Effector CD8-positive, alpha-beta T cell (primary cell): ENCODE results near the gene NSL1.
A peak's percentile ranks its signal among the peaks of the same experiment; 100 is the strongest.
"Not testable (repeated sequence)": the region's sequence is repeated elsewhere in the genome, so short reads cannot be mapped to it uniquely, and the experiment has no call there.

Source experiments
- DNase-seq: peaks from one replicate; lab custom pipeline; 2025; lab: John Stamatoyannopoulos, UW

The NSL1 gene

GRCh38 chr1:212782422-212783154 is 9.0 kb downstream of the NSL1 start:
- no peak for DNase-seq

DNA sequence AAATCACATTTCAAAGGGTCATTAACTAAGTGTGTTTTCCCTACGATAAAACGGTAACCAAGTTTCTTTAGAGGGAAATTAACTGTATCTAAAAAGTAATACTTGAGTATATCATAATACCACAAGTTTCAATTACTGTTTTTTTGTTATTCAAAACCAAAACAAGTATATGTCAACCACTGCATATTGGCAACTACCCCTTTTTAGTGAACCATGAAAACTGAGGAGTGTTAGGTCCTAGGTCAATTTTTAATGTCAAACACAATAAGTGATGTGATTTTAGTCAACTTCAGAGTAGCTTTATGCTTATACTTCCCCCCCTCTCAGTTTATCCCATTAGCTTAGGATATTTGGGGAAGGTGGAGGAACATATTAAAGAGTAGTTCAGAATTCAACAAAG is 10.4 kb downstream of the NSL1 start:
- no peak for DNase-seq

DNA sequence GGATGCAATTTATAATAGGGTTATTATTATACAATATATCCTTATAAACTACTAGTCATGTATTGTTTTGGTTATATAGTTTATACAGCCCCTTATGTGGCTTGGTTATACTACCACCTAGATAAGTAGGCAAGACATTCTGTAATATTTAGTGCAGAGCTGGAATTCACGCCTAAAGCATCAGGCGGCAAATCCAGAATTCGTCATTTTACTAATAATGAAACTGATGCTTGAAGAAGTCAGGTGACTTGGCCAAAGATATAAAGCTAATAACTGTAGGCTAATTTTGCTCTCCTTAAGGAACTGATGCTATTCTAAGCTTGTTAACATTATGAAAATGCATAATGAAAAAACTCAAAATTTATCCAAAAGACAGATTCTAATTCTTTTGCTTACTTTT is 10.8 kb downstream of the NSL1 start:
- no peak for DNase-seq

GRCh38 chr1:212779086-212779485 is 12.5 kb downstream of the NSL1 start:
- not testable (repeated sequence) for DNase-seq

DNA sequence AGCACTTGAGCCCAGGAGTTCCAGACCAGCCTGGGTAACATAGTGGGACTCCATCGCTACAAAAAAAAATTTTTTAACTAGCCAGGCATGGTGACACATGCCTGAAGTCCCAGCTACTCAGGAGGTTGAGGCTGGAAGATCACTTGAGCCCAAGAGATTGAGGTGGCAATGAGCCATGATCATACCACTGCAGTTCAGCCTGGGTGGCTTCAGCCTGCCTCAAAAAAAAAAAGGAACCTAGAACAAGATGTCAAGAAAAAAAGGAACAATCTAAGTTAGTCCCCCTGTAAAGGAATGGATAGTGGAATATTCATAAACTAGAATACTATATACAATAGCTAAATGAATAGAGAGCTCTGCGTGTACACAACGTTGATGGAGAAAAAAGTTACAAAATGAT is 14.4 kb downstream of the NSL1 start:
- no peak for DNase-seq

DNA sequence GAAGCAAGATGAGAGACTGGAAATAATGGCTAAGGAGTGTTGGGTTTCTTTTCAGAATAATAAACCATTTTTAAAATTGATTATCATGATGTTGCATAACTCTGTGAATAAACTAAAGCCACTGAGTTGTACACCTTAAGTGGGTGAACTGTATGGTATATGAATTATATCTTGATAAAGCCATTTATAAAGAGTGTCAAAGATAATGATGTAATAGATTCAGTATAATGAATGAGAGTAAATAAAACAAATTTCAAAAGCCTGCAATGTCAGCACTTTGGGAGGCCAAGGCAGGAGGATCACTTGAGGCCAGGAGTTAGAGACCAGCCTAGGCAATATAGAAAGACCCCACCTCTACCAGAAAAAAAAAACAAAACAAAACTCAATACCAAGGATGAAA is 16.3 kb downstream of the NSL1 start:
- no peak for DNase-seq

DNA sequence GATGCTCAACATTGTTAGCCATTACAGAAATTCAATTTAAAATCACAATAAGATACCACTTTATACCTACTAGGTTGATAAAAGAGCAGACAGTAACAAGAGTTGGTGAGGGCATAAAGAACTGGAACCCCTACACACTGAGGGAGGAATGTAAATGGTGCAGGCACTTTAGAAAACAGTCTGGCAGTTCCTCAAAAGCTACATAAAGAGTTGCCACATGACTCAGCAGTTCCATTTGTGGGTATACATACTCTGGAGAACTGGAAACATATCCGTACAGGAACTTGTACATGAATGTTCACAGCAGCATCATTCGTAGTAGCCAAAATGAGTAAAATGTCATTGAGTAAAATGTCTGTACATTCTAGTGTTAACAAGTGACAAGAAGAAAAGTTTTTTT is 17.0 kb downstream of the NSL1 start:
- DNase-seq: no peak

DNA sequence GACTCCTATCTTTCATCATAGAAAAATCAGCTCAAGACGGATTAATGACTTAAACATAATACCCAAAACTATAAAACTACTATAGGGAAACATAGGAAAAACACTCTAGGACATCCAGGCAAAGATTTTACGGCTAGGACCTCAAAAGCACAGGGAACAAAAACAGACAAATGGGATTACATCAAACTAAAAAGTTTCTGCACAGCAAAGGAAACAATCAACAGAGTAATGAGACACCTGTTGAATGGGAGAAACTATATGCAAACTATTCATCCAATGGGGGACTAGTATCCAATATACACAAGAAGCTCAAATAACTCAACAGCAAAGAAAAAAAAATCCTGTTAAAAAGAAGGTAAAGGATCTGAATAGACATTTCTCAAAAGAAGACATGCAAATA is 18.6 kb downstream of the NSL1 start:
- no peak for DNase-seq

DNA sequence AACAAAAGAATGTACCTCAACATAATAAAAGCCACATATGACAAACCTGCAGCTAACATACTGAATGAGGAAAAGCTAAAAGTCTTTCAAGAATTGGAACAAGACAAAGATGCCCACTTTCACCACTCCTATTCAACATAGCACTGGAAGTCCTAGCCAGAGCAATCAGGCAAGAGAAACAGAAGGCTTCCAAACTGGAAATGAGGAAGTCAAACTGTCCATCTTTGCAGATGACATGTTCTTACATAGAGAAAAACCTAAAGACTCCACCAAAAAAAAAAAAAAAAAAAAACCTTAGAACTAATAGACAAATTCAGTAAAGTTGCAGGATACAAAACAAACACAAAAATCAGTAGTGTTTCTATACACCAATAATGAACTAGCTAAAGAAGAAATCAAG is 20.2 kb downstream of the NSL1 start:
- DNase-seq: no peak

GRCh38 chr1:212769459-212770167 is 22.0 kb downstream of the NSL1 start:
- no peak for DNase-seq

- not testable (repeated sequence) for DNase-seq
Observed at GRCh38 chr1:212766825-212767224, 24.8 kb downstream of the NSL1 start.

GRCh38 chr1:212764718-212765281 is 26.8 kb downstream of the NSL1 start:
- DNase-seq: not testable (repeated sequence)

GRCh38 chr1:212762839-212763238 is 28.7 kb downstream of the NSL1 start:
- no peak for DNase-seq

DNA sequence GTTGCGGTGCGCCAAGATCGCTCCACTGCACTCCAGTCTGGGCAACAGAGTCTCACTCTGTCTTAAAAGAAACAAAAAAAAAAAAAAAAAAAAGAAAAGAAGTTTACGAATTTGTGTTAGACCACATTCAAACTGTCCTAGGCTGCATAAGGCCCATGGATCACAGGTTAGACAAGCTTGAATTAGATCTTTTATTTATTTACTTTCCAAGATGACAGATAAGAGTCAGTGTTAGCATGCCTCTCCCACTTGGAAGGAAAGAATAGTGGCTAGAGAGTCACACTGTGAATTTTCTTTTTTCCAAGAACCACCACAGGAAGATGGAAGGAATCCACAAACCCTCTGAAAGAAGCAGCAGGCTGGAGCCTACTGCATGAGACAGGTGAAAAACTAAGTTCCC is 29.3 kb downstream of the NSL1 start:
- DNase-seq: no peak

GRCh38 chr1:212760126-212760823 is 31.3 kb downstream of the NSL1 start:
- peak; percentile 28 for DNase-seq

- no peak for DNase-seq
Observed at GRCh38 chr1:212759683-212760082, 31.9 kb downstream of the NSL1 start.

DNA sequence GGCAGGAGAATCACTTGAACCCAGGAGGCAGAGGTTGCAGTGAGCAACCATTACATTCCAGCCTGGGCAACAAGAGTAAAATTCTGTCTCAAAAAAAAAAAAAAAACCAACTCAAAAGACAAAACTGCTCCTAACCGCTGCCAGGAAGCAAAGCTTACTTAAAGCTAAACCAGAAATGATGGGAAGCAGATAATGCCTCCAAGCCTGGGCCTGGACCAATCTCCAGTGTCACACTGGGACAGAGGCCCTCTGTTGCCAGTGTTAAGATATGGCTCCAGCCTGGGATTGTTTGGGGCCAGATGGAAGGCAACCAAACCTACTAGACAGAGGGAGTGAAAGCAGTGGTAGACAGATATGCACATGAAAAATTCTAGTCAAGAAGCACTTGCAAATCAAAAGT is 36.9 kb downstream of the NSL1 start:
- DNase-seq: no peak

DNA sequence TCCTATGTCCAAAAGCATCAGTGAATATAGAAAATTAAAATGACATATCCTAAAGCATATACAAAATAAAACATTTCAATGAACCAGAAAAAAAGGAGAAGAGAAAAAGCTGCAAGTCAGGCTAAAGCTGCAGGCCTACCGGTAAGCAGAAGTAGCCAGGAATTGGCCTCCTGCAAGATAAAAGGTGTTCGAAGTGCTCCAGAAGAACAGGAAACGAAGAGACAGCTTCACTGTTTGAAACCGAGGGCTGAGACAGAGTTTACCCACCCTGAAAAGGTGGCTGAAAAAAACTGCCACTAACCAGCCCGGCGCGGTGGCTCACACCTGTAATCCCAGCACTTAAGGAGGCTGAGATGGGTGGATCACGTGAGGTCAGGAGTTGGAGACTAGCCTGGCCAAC is 37.4 kb downstream of the NSL1 start:
- DNase-seq: no peak

GRCh38 chr1:212753749-212754148 is 37.8 kb downstream of the NSL1 start:
- no peak for DNase-seq

DNA sequence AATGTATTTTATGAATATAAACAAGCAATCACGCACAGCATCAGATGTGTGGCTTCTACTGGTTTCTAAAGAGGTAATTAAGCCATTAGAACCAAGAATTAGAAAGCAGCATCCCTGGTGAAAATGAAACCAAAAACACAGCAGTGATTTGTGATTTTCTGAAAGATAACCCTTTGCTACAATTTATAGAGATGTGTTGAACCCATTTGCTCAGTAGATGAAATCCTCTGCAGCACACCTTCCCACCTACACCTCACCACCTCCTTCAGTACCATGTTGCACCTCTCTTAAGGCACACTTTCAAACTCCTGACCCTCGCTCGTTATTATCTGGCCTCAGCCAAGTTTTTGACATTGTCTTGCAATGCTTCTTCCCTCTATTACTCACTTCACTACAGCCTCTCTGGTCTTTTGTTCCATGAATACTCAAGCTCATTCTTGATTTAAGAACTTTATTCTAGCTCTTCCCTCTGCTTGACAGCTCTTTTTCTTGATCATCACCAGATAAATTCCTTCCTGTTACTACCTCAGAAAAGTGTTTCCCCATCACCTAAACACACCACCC is 38.6 kb downstream of the NSL1 start:
- DNase-seq: no peak

DNA sequence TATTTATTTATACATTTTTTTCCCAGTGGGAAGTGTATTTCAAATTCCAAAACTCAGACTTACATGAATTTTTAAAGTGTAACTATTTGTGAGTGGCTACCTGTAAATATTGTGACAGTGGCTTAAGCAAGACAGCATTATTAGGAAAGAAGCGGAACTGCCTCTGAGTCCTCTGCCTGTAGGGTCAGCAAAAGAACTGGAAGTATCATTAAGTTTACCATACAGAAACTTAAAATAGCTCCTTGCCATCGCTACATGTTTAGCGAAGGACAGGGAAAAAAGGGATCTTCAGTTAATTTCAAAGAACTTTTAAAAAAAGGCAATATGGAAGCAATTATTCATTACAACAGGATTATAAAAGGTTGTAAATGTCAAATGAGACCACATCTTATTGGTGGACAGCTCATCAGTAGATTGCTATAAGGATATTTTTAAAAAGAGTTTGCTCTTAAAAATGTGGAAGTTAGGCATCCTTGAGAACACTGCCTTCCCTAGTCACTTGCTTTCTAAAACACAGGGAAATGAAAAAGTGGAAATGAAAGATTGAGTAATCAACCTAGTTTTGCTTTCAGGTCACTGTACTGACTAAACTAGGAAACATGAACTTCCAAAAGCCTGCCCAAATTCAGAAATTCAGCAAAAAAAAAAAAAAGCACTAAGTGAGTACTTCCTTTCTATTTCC is 39.2 kb downstream of the NSL1 start:
- no peak for DNase-seq
